CD4-positive, CD25-positive, alpha-beta regulatory T cell (primary cell): ENCODE measurements around the gene PEX7. TPM values are rescaled to one million over a fixed set of nuclear protein-coding genes. Genes with fewer than 3 reads are reported as not detected.
"Not testable (repeated sequence)": the region's sequence is repeated elsewhere in the genome, so short reads cannot be mapped to it uniquely, and the experiment has no call there.

ENCODE experiments used
- ATAC-seq, 2 donors: fragments of 150-1000 bp; cut with Tn5 transposase; one replicate each; pipeline ENCODE4 v1.10.0; 2021; ENCODE audit warnings: low read depth in 2 of 2, moderate number of reproducible peaks in 2 of 2, moderate library complexity in 1 of 2
- DNase-seq, 3 donors: peaks; one replicate each; pipeline versions ENCODE4 v3.0.0 to v3.0.0-alpha.2; 2012 to 2022; ENCODE audit warnings: mixed read lengths in 1 of 3
- H3K27ac ChIP-seq: one replicate; pipeline ENCODE4 v1.7.0; 2013; ENCODE audit warnings: mild to moderate bottlenecking, low read length; ENCODE audit not compliant: insufficient read depth, poor library complexity, severe bottlenecking
- H3K27me3 ChIP-seq: one replicate; pipeline ENCODE4 v1.7.0; 2013; ENCODE audit warnings: low read length; ENCODE audit not compliant: control insufficient read depth, insufficient read depth
- H3K36me3 ChIP-seq: one replicate; pipeline ENCODE4 v1.7.0; 2013; ENCODE audit warnings: mild to moderate bottlenecking, low read length, moderate library complexity; ENCODE audit not compliant: control insufficient read depth, insufficient read depth
- H3K4me1 ChIP-seq: 2 replicates; pipeline ENCODE4 v1.7.0; 2013; ENCODE audit warnings: mild to moderate bottlenecking, low read length; ENCODE audit not compliant: insufficient read depth, control insufficient read depth, poor library complexity, severe bottlenecking
- H3K4me3 ChIP-seq: one replicate; pipeline ENCODE4 v1.7.0; 2013; ENCODE audit warnings: low read depth, mild to moderate bottlenecking, low read length, moderate library complexity
- H3K9me3 ChIP-seq, 2 experiments: 1 replicate in 1 of 2; 2 replicates in 1 of 2; pipeline ENCODE4 v1.7.0; 2013; ENCODE audit warnings: low read length in 2 of 2, mild to moderate bottlenecking in 1 of 2, moderate library complexity in 1 of 2; ENCODE audit not compliant: control insufficient read depth in 2 of 2
- H3K27ac Mint-ChIP-seq, 3 donors: one replicate each; pipeline ENCODE4 v1.8.0; 2020 to 2022; ENCODE audit warnings: mild to moderate bottlenecking in 3 of 3, mixed read lengths in 3 of 3, moderate library complexity in 2 of 3
- H3K27me3 Mint-ChIP-seq: one replicate; pipeline ENCODE4 v1.8.0; 2022; ENCODE audit warnings: mild to moderate bottlenecking, mixed read lengths
- H3K36me3 Mint-ChIP-seq: one replicate; pipeline ENCODE4 v1.8.0; 2020; ENCODE audit warnings: mixed read lengths
- H3K4me1 Mint-ChIP-seq, 4 donors: one replicate each; pipeline ENCODE4 v1.8.0; 2020 to 2022; ENCODE audit warnings: mixed read lengths in 4 of 4, mild to moderate bottlenecking in 1 of 4
- H3K4me3 Mint-ChIP-seq, 4 donors: one replicate each; pipeline ENCODE4 v1.8.0; 2020 to 2022; ENCODE audit warnings: mild to moderate bottlenecking in 4 of 4, mixed read lengths in 4 of 4, moderate library complexity in 3 of 4
- H3K9me3 Mint-ChIP-seq, 7 donors: one replicate each; pipeline ENCODE4 v1.8.0; 2020 to 2022; ENCODE audit warnings: mixed read lengths in 7 of 7, mild to moderate bottlenecking in 3 of 7, moderate library complexity in 2 of 7
- polyA plus RNA-seq, 4 donors: library from polyadenylated mRNA; unstranded; fragments of 300-500 nt; fragmentation: Illumina TruSeq; gene quantifications; one replicate each; pipeline ENCODE4 v1.2.3, GENCODE V29; 2021
- total RNA-seq: library from RNA; stranded (reverse); gene quantifications from one replicate; pipeline ENCODE4 v1.2.3, GENCODE V29; 2022

PEX7 gene
- total and polyA plus RNA-seq, 5 donors from 2014 or later, result 4.1 to 9.4 (median 5.7) TPM

DNA sequence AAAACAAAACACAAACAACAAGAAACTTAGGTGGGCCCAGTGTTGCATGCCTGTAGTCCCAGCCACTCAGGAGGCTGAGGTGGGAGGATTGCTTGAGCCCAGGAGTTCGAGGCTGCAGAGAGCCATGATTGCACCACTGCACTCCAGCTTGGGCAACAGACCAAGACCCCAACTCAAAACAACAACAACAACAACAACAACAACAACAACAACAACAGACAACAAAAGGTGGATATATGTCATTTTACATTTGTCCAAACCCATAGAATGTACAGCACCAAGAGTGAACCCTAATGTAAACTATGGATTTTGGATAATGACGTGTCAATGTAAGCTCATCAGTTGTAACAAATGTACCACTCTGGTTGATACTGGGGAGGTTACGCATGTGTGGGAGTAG is 127.6 kb downstream of the PEX7 start:
- H3K36me3 ChIP-seq, DNase-seq, H3K4me1 Mint-ChIP-seq, H3K9me3 ChIP-seq, H3K27ac ChIP-seq, H3K4me3 ChIP-seq, H3K4me3 Mint-ChIP-seq, H3K9me3 Mint-ChIP-seq, H3K4me1 ChIP-seq, H3K36me3 Mint-ChIP-seq, ATAC-seq, H3K27ac Mint-ChIP-seq, H3K27me3 ChIP-seq: not testable (repeated sequence)
- H3K27me3 Mint-ChIP-seq, result peaks cover 25% of the 10 kb centered on the region

DNA sequence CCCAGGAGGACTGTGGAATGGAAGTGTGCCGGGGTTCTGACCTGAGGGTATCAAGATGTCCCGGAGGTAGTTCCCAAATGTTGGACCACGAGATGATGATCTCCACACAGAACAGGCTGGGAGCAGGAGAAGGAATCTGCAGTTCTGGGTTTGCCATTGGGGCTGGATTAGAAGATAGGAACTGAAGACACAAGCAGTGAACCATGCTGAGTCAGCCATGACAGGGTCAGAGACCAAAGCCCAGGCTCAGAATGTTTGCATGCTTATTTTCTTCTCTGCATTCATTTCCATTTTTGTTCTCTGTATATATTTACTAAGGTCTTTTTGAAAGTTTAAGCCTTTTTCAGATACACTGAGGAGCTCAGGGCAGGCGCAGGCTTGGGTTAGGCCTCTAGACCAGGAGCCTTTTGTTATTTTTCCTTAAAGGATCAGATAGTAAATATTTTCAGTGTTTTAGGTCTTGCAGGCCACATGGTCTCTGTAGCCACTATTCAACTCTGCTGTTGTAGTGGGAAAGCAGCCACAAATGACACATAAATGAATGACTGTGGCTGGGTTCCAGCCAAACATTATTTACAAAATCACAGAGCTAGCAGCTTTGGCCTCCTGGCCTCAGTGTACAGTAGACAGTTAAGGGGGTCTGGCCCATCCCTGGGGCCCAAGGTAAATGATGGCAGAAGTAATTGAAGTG is 128.2 kb downstream of the PEX7 start:
- Mint-ChIP-seq H3K27ac (no peak overlapping the region), H3K36me3 (peaks cover 7% of the 10 kb centered on the region), H3K9me3 (peaks cover 0 to 4% (median 2%) of the 10 kb centered on the region in 7 donors), H3K4me1 (no peaks in the 10 kb centered on the region), H3K4me3 (no peak overlapping the region), H3K27me3 (peaks cover 31% of the 10 kb centered on the region)
- ATAC-seq (no peak), DNase-seq (no peak)
- Histone ChIP-seq H3K27ac (no peak overlapping the region), H3K9me3 (no peaks in the 10 kb centered on the region), H3K4me3 (no peak overlapping the region), H3K4me1 (no peaks in the 10 kb centered on the region), H3K36me3 (no peaks in the 10 kb centered on the region), H3K27me3 (no peaks in the 10 kb centered on the region)

DNA sequence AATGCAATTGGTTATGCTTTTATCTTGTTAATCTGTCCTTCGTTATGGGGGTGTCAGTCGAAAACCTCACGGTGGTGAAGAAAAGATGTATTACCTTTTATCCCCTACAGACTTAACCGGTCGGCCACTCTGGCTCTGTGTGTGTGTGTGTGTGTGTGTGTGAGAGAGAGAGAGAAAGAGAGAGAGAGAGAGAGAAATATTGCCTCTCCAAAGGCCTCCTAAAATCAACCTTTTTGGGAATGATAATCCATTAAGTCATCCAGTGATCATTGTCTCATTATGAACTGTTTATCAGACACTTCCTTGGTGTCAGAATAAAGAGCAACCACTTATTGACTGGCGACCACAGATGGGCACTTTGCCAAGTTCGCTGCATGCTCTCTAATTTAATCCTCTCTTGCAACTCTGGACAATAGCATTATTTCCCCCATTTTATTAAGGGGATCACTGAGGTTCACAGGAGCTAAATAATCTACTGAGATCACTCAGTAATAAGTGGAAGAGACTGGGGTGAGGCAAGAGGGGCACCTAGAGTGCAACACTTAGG is 130.4 kb downstream of the PEX7 start:
- Histone ChIP-seq H3K36me3 (no peaks in the 10 kb centered on the region), H3K27ac (no peak overlapping the region), H3K4me1 (no peaks in the 10 kb centered on the region), H3K4me3 (no peak overlapping the region), H3K9me3 (no peaks in the 10 kb centered on the region), H3K27me3 (no peaks in the 10 kb centered on the region)
- DNase-seq (no peak), ATAC-seq (no peak)
- H3K27me3 Mint-ChIP-seq, result peaks cover 38% of the 10 kb centered on the region
- H3K9me3 Mint-ChIP-seq, result peaks cover 0 to 4% (median 2%) of the 10 kb centered on the region in 7 donors
- H3K27ac Mint-ChIP-seq, result no peak overlapping the region
- peaks cover 0 to 7% (median 2%) of the 10 kb centered on the region in 4 donors for H3K4me1 Mint-ChIP-seq
- peaks cover 4% of the 10 kb centered on the region for H3K36me3 Mint-ChIP-seq
- no peak overlapping the region for H3K4me3 Mint-ChIP-seq

DNA sequence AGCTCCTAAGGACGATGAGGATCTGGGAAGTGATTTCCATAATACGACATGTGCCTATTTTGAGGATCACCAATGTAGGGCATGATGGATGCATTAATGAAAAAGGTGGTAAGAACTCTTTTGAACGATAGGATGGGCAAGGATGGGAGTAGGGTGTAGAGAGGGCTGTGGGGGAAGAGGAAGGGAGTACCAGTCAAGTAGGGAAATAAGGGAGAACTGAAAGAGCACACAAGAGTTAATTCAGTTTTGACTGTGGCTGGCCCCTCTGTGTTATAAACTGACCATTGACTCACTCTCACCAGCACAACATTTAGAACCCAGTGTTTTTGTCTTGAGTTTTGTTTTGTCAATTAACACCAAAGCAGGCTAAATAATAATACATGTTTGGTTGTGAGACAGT is 132.7 kb downstream of the PEX7 start:
- H3K36me3 Mint-ChIP-seq, result no peaks in the 10 kb centered on the region
- Histone ChIP-seq H3K9me3 (no peaks in the 10 kb centered on the region), H3K4me1 (no peaks in the 10 kb centered on the region), H3K36me3 (no peaks in the 10 kb centered on the region), H3K4me3 (no peak overlapping the region), H3K27me3 (peaks cover 2% of the 10 kb centered on the region), H3K27ac (no peak overlapping the region)
- H3K4me3 Mint-ChIP-seq, result no peak overlapping the region
- no peaks in the 10 kb centered on the region for H3K9me3 Mint-ChIP-seq
- no peak overlapping the region for H3K27ac Mint-ChIP-seq
- no peak for DNase-seq
- no peak for ATAC-seq
- H3K4me1 Mint-ChIP-seq, result peaks cover 0 to 7% (median 2%) of the 10 kb centered on the region in 4 donors
- H3K27me3 Mint-ChIP-seq, result peaks cover 33% of the 10 kb centered on the region

DNA sequence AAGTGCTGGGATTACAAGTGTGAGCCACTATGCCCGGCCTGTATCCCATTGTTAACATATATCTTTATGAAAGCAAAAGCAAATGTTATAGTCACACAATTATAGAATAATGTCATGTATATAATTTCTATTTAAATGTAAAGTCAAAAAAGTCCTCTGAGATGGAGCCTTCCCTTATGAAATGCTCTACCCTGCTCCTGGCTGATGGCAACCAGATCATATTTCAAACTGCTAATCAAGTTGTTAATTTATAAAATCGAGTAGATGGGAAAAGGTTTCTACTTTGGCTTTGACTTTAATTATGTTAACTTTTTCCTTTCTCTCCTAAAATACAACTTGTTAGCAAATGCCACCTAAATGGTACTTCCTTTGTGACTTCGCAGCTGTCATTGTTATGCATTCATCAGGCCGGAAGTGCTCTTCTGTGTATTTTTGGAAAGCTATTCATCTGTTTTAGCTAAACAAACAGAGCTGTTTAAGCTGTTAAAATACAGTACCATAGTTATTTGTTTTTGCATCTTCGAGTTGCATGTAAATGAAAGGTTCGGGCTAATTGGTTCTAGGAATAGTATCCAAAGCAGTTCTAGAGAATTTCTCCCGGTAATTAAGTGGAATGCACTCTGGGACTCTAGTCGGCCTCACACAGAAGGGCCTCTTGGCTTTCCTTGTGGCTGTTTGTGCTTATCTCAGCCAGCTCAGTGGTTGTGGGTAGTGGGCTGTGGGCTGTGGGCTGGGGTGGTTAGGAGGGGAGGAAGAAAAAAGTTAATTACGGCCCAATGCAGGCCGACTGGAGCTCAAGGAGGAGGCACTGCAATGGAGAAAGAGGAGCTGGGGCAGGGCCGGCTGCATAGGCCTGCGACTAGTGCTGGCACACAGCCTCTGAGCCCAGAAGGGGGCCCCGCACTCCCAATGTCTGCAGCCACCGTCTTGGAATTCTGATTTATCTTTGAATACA is 134.5 kb downstream of the PEX7 start:
- no peaks in the 10 kb centered on the region for H3K36me3 ChIP-seq
- Mint-ChIP-seq H3K36me3 (no peaks in the 10 kb centered on the region), H3K4me1 (peaks cover 0 to 7% (median 2%) of the 10 kb centered on the region in 4 donors), H3K9me3 (no peaks in the 10 kb centered on the region), H3K4me3 (no peak overlapping the region), H3K27ac (peak overlapping the region in 1 of 3 donors; percentile 26), H3K27me3 (peaks cover 35% of the 10 kb centered on the region)
- ATAC-seq (no peak), DNase-seq (peak in 1 of 3 donors; percentile 32)
- peaks cover 3% of the 10 kb centered on the region for H3K27me3 ChIP-seq
- no peak overlapping the region for H3K4me3 ChIP-seq
- H3K4me1 ChIP-seq, result no peaks in the 10 kb centered on the region
- H3K9me3 ChIP-seq, result no peaks in the 10 kb centered on the region
- no peak overlapping the region for H3K27ac ChIP-seq

DNA sequence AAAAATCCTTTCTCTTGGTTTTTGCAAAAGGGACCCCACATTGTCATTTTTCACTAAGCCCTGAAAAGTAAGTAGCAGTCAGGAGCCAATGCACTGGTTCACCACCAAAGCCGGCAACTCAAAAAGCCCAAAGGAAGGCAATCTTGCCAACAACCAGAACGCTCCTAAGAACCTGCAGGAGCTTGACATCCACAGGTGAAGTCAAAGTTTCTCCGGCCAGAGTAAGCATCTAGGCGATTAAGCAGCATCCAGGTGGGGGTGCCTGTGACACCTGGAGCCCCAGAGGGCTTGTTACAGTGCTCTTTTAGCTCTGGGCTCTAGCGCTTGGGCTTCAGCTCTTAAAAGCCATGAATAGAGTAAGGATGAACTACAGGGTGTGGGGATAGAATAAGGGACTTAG is 135.8 kb downstream of the PEX7 start:
- no peak for DNase-seq
- H3K9me3 Mint-ChIP-seq, result no peaks in the 10 kb centered on the region
- no peaks in the 10 kb centered on the region for H3K36me3 Mint-ChIP-seq
- no peak overlapping the region for H3K4me3 Mint-ChIP-seq
- ATAC-seq, result no peak
- H3K9me3 ChIP-seq, result no peaks in the 10 kb centered on the region
- peaks cover 4% of the 10 kb centered on the region for H3K27me3 ChIP-seq
- no peaks in the 10 kb centered on the region for H3K36me3 ChIP-seq
- no peak overlapping the region for H3K4me3 ChIP-seq
- H3K4me1 ChIP-seq, result no peaks in the 10 kb centered on the region
- H3K27ac ChIP-seq, result no peak overlapping the region
- peaks cover 0 to 7% (median 2%) of the 10 kb centered on the region in 4 donors for H3K4me1 Mint-ChIP-seq
- peaks cover 28% of the 10 kb centered on the region for H3K27me3 Mint-ChIP-seq
- no peak overlapping the region for H3K27ac Mint-ChIP-seq

DNA sequence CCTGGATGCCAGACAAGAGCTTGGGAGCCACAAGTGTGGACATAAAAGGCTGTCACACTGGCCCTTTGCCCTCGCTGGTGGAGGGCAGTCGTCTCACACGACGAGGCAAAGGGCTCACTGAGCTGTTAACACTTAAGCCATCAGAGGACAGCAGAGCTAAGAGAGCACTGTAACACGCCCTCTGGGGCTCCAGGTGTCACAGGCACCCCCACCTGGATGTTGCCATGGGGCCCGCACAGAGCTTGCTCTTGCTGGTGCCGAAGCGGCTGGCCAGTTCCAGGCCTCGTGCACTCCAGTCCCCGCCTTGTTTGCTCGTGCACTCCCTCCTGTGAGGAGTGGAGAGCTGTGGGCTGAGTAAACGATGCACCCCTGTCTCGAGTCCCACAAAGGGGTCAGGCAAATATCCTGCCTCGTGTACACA is 137.1 kb downstream of the PEX7 start:
- Histone ChIP-seq H3K4me3 (no peak overlapping the region), H3K27ac (no peak overlapping the region), H3K4me1 (no peaks in the 10 kb centered on the region), H3K36me3 (no peaks in the 10 kb centered on the region), H3K27me3 (peaks cover 4% of the 10 kb centered on the region), H3K9me3 (no peaks in the 10 kb centered on the region)
- Mint-ChIP-seq H3K4me3 (no peak overlapping the region), H3K27me3 (peaks cover 27% of the 10 kb centered on the region), H3K27ac (no peak overlapping the region), H3K36me3 (no peaks in the 10 kb centered on the region), H3K9me3 (no peaks in the 10 kb centered on the region), H3K4me1 (peaks cover 0 to 7% (median 2%) of the 10 kb centered on the region in 4 donors)
- ATAC-seq (no peak), DNase-seq (no peak)
